ENCODE measurements around the gene POU3F1. TPM values are rescaled to one million over a fixed set of nuclear protein-coding genes. Genes with fewer than 3 reads are reported as not detected.
A peak's percentile ranks its signal among the peaks of the same experiment; 100 is the strongest.

Gene POU3F1
- total RNA-seq, 2 experiments from 2014 or later: 0.13 TPM; not detected in 1

DNA sequence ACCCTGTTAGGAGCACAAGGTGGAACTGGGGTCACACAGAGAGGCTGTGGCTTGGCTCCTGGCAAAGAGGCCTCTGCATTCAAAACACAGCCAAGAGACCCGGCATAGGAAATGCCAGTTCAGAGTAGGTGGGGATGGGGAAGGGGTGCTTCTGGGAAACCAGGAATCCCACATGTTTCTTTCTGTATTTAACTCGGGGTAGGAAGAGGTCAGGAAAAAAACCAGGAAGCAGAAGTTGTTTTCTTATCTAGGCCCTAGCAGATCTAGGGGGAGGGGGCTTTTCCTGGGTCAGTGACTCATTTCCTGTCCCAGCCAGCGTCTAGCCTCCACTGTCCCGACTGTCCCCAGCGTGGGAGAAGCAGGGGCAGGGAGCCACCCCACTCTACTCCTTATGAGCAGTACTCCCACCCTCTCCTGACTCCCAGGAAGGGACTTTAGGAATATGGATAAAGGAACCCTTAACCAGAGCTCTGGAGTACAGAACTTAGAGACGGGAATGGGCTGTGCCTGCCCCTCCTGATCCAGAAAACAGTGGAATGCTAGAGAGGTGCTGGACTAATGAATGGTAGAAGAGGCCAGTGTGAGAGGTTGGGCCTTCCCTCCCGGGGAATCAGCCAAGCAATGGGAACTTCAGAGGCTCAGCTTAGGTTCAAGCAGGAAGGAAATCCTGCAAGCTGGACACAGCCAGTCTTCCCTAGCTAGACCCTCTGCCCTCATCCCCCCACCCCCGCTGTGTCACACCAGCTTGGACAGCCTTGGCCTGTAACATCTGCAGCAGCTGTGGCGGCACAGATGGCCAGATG is 47.0 kb downstream of the POU3F1 start:
- no TSS peak for BruUV-seq (replicated peaks)
- Histone ChIP-seq H3K4me2 (ENCODE audit: low read length) (peak overlapping the region; percentile 46), H3K9me3 (ENCODE audit: low read length) (no peaks in the 10 kb centered on the region), H3K36me3 (ENCODE audit: insufficient read depth, low read length) (no peaks in the 10 kb centered on the region), H3K9me2 (ENCODE audit: insufficient read depth, low read length) (no peaks in the 10 kb centered on the region), H3K4me1 (ENCODE audit: insufficient read depth, low read length, poor library complexity, severe bottlenecking) (peaks cover 53% of the 10 kb centered on the region), H3K4me3 (ENCODE audit: low read depth, low read length, poor library complexity, severe bottlenecking) (no peak overlapping the region), H3K79me2 (ENCODE audit: insufficient read depth, low read depth, low read length) (no peaks in the 10 kb centered on the region), H3K27ac (ENCODE audit: low read depth, low read length, poor library complexity, severe bottlenecking) (no peak overlapping the region), H2AFZ (ENCODE audit: low read length) (peak overlapping the region; percentile 97), H4K20me1 (ENCODE audit: insufficient read depth, low read length) (no peaks in the 10 kb centered on the region)
- ChIA-PET CTCF (ENCODE audit: unreplicated experiment) (no interaction called here), POLR2A (interaction anchor here (0.5 to 1.0 kb wide), 3 partner anchors 9 to 72 kb away, joined by 3 to 5 read pairs (median 3); no protein-coding TSS in a partner anchor)
- intact Hi-C loops (cut with micrococcal nuclease; ENCODE audit: unreplicated experiment): no loop called here
- no peak for DNase-seq (ENCODE audit: low spot score)
- TF ChIP-seq CTCF (conservative IDR thresholded peaks at IDR 0.05; ENCODE audit: low read length): no peak
- no peak for TF ChIP-seq EZH2phosphoT487 (IDR thresholded peaks at IDR 0.05; ENCODE audit: borderline replicate concordance, low read depth, low read length)

GRCh38 chr1:37998913-37999429 is 47.6 kb downstream of the POU3F1 start:
- Histone ChIP-seq H3K79me2 (ENCODE audit: insufficient read depth, low read depth, low read length) (no peaks in the 10 kb centered on the region), H3K4me3 (ENCODE audit: low read depth, low read length, poor library complexity, severe bottlenecking) (no peak overlapping the region), H3K4me2 (ENCODE audit: low read length) (peak overlapping the region; percentile 46; the same call in 1 of the 2 replicates), H3K9me3 (ENCODE audit: low read length) (no peaks in the 10 kb centered on the region), H4K20me1 (ENCODE audit: insufficient read depth, low read length) (no peaks in the 10 kb centered on the region), H3K36me3 (ENCODE audit: insufficient read depth, low read length) (no peaks in the 10 kb centered on the region), H3K27ac (ENCODE audit: low read depth, low read length, poor library complexity, severe bottlenecking) (no peak overlapping the region), H3K9me2 (ENCODE audit: insufficient read depth, low read length) (no peaks in the 10 kb centered on the region), H3K4me1 (ENCODE audit: insufficient read depth, low read length, poor library complexity, severe bottlenecking) (peaks cover 47% of the 10 kb centered on the region), H2AFZ (ENCODE audit: low read length) (peak overlapping the region; percentile 97)
- intact Hi-C loops (cut with micrococcal nuclease; ENCODE audit: unreplicated experiment): no loop called here
- no peak for DNase-seq (ENCODE audit: low spot score)
- CTCF ChIA-PET (ENCODE audit: unreplicated experiment): no interaction called here
- TF ChIP-seq EZH2phosphoT487 (IDR thresholded peaks at IDR 0.05; ENCODE audit: borderline replicate concordance, low read depth, low read length) (no peak), CTCF (conservative IDR thresholded peaks at IDR 0.05; ENCODE audit: low read length) (no peak)
- BruUV-seq (replicated peaks): no TSS peak
- POLR2A ChIA-PET: interaction anchor here (1.0 kb wide), 1 partner anchor 8 kb away, joined by 5 read pairs; no protein-coding TSS in a partner anchor
